ENCODE results near the gene RAB22A. TPM values are rescaled to one million over a fixed set of nuclear protein-coding genes. Genes with fewer than 3 reads are reported as not detected.

Gene RAB22A
- total RNA-seq, 1 donor from 2014 or later, result 21.2 TPM

DNA sequence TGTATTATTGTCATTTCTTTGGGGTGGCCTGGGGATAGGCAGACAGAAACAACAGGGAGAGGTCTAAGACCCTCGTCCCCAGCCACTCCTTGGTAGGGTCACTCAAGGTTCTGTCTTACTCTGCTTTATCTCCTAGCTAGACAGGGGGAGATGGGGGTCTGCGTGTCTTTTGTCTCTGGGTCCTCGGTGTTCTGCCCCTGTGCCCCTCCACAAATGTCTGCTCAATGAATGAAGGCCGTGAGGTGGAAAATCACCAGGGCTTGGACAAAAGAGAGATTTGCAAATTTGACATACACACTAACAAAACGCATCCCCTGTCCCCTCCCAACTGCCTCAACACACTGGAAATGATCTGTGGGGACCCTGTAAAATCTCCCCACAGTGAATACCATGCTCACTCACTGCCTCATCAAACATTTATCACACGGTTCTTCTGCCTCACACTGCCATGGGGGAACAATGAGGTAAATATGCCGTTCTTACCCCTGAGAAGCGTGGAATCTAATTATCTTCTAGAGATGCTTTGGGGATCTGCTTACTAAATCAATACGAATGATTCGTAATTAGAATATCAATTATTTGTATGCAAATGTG, 66.3 kb downstream of the RAB22A start:
- peaks cover 27% of the 10 kb centered on the region for H3K4me1 Mint-ChIP-seq
- DNase-seq (ENCODE audit: low spot score in 2 of 2, unreplicated experiment in 2 of 2), result no peak
- TF ChIP-seq CTCF (IDR thresholded peaks at IDR 0.05; ENCODE audit: unreplicated experiment), result no peak
- H3K27ac Mint-ChIP-seq, result no peak overlapping the region
- H3K9me3 Mint-ChIP-seq, result peaks cover 3% of the 10 kb centered on the region
- H3K27me3 Mint-ChIP-seq (ENCODE audit: low read depth), result no peaks in the 10 kb centered on the region
- H3K36me3 Mint-ChIP-seq, result no peaks in the 10 kb centered on the region
- no peak overlapping the region for H3K4me3 Mint-ChIP-seq

DNA sequence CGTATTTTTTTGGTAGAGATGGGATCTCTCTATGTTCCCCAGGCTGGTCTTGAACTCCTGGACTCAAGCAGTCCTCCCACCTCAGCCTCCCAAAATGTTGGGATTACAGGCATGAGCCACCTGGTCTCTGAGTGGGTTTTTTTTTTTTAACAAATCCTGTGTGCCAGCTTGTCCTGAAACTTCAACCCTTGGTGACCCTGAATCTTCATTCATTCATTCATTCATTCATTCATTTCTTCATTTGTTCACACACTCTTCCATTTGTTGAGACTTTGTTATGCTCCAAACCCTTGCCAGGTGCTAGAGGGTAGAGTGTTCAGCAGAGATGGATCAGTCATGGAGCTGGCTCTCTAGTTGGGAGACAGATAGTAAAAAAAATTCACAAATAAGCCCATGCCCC, 67.5 kb downstream of the RAB22A start:
- H3K27me3 Mint-ChIP-seq (ENCODE audit: low read depth), result no peaks in the 10 kb centered on the region
- no peak overlapping the region for H3K4me3 Mint-ChIP-seq
- no peaks in the 10 kb centered on the region for H3K36me3 Mint-ChIP-seq
- peaks cover 26% of the 10 kb centered on the region for H3K4me1 Mint-ChIP-seq
- H3K27ac Mint-ChIP-seq, result no peak overlapping the region
- TF ChIP-seq CTCF (IDR thresholded peaks at IDR 0.05; ENCODE audit: unreplicated experiment), result no peak
- peaks cover 11% of the 10 kb centered on the region for H3K9me3 Mint-ChIP-seq
- no peak for DNase-seq (ENCODE audit: low spot score in 2 of 2, unreplicated experiment in 2 of 2)

DNA sequence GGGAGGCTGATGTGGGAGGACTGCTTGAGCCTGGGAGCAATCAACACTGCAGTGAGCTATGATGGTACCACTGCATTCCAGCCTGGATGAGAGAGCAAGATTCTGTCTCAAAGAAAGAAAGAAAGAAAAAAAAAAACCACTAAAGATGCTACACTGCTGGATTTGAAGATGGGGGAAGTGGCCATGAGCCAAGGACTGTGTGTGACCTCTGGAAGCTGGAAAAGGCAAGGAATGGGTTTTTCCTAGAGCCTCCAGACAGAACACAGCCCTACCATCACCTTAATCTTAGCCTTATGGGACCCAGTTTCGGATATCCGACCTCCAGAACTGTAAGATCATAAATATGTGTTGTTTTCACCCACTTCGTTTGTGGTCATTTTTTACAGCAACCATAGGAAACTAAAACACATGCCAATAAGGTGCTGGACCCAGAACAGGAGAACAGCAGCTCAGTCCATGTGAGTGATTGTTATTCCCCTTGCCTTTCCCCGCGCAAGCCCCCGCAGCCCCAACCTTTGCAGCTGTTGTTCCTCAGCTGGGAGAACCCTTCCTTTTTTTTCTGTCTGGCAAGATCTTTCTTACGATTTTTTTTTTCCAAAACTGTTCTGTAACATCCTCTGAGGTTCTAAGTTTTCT, 68.4 kb downstream of the RAB22A start:
- Mint-ChIP-seq H3K27ac (no peak overlapping the region), H3K27me3 (ENCODE audit: low read depth) (no peaks in the 10 kb centered on the region), H3K4me3 (no peak overlapping the region)

DNA sequence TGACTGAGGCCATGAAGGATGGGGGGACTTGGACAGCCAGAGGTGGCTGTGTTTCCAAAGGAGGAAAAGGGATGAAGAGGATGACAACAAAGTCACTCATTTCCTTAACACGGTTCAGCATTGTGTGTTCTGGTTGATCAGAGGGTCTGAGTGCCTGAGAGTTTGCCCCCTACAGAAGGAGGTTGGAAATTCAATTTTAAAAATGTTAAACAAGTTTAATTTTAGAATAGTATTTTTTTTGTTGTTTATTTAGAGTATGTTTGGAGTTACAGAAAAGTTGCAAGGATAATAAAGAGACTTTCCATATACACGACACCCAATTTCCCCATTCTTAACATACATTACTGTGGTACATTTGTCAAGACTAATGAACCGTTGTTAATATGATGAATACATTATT, 69.2 kb downstream of the RAB22A start:
- Mint-ChIP-seq H3K4me3 (no peak overlapping the region), H3K27me3 (ENCODE audit: low read depth) (no peaks in the 10 kb centered on the region), H3K27ac (no peak overlapping the region), H3K36me3 (no peaks in the 10 kb centered on the region), H3K4me1 (peaks cover 14% of the 10 kb centered on the region), H3K9me3 (peaks cover 11% of the 10 kb centered on the region)
- DNase-seq (ENCODE audit: low spot score in 2 of 2, unreplicated experiment in 2 of 2), result no peak
- TF ChIP-seq CTCF (IDR thresholded peaks at IDR 0.05; ENCODE audit: unreplicated experiment), result no peak

More for the DNA sequence above, 68.4 kb downstream of the RAB22A start:
- H3K9me3 Mint-ChIP-seq, result peaks cover 11% of the 10 kb centered on the region
- DNase-seq (ENCODE audit: low spot score in 2 of 2, unreplicated experiment in 2 of 2), result no peak
- TF ChIP-seq CTCF (IDR thresholded peaks at IDR 0.05; ENCODE audit: unreplicated experiment), result no peak
- H3K4me1 Mint-ChIP-seq, result peaks cover 19% of the 10 kb centered on the region
- no peaks in the 10 kb centered on the region for H3K36me3 Mint-ChIP-seq

- no peak overlapping the region for H3K27ac Mint-ChIP-seq
Observed at GRCh38 chr20:58381627-58382026, 72.1 kb downstream of the RAB22A start.

More at GRCh38 chr20:58381627-58382026, 72.1 kb downstream of the RAB22A start:
- peaks cover 11% of the 10 kb centered on the region for H3K9me3 Mint-ChIP-seq
- no peaks in the 10 kb centered on the region for H3K36me3 Mint-ChIP-seq
- H3K27me3 Mint-ChIP-seq (ENCODE audit: low read depth), result no peaks in the 10 kb centered on the region
- H3K4me1 Mint-ChIP-seq, result no peaks in the 10 kb centered on the region
- no peak for DNase-seq (ENCODE audit: low spot score in 2 of 2, unreplicated experiment in 2 of 2)
- H3K4me3 Mint-ChIP-seq, result no peak overlapping the region
- no peak for TF ChIP-seq CTCF (IDR thresholded peaks at IDR 0.05; ENCODE audit: unreplicated experiment)
